Measurements from ENCODE around the gene NEK6.

NEK6 gene

DNA sequence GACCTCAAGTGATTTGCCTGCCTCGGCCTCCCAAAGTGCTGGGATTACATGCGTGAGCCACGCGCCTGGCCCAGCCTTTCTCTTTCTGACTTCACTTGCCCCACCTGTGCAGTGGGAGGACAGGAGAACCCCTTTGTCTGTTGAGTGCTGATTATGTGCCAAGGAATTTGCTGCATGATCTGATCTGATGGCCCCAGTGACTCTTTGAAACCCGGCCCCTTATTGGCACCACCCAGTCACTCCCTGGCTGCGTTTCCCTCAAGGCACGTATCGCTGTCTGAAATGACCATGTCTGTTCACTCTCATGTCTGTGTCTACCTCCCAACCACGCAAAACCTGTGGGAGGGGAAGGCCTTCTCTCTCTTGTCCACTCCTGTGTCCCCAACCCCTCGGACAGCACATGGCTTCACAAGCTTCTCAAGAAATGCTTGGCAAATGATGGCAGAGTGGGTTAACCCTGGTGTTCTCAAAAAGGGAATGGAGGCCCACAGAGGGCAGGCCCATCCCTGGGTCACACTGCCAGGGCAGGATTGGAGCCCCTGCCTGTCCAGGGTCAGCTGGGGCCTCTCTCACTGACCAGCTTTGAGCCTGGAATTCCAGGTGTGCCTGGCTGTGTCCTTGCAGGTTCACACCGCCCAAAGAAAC lies 21.9 kb downstream of the NEK6 start:
- no peak for DNase-seq (ENCODE audit: low read depth, low spot score)

DNA sequence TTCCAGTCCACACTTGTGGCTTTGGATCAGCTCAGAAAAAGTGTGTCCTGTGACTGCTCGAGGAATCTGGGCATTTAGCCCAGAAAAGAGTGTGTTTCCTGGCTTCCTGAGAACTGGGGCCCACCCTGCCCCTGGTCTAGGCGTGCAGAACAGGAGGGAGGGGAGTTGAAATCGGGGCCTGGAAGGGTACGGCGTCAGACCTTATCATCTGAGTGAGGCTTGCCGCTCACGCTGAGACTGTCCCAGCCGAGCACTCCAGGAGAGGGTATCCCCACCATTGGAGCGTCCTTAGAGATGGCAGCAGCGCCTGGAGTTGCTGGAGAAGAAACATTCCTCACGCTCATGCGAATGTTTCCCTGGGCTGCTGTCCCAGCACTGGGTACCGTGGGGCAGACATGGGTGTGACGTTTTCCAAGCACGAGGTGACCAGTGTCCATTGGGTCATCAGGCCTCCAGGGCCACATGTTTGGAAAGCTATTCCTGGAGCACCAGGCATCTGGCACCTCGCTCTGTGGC lies 22.5 kb downstream of the NEK6 start:
- DNase-seq (ENCODE audit: low read depth, low spot score): no peak

DNA sequence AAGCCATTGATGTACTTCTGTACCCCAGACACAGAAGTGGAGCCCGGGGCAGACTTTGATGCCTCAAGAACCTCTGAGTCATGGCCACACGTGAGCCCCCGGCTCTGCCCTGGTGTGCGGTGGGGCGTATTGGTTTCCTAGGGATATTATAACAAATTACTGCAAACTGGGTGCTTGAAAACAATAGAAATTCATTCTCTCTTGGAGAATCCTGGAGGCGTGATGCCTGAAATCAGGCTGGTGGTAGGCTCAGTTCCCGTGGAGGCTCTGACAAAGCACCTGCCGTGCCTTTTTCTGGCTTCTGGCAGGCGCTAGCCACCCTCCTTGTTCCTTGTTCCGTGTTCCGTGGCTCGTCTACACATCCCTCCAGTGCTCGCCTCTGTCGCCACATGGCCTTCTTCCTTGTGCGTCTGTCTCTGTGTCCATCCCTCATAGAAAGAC lies 24.2 kb downstream of the NEK6 start:
- DNase-seq (ENCODE audit: low read depth, low spot score): no peak

DNA sequence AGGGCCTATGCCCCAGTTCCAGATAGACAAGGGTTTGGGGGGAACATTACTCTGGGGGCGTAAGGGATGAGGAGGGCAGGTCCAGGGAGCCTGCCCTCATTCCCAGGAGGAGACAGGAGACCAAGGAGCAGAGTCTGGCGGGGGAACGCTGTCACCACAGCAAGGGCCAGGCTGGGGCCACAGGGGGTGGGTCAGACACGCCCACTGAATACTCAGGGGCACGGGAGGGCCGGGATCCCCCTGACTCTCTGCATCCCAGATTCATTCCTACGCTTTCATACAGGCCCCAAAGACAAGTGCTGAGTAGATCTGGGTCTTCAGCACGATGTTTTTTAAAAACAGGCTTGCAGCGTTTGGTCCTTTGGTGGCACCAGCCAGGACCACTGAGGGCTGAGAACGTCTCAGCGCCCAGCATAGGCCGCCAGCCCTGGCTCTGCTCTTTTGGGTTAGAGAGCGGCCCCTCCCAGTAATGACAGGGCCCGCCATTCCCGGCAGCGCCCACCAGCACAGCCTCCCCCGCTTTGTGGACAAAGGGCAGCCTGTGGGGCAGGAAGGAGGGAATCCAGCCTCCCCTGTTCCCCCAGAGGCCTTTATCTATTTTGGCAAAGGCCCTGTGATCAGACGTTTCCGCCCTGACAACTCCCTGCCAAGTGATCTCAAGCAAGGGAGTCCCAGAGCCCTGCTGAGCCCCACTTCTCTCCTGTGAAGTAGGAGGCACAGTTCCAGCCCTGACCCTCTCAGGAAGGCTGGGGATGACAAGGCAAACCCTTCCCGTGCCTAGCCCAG lies 24.9 kb downstream of the NEK6 start:
- DNase-seq (ENCODE audit: low read depth, low spot score): no peak

GRCh38 chr9:124283228-124283814 lies 25.6 kb downstream of the NEK6 start:
- no peak for DNase-seq (ENCODE audit: low read depth, low spot score)

- no peak for DNase-seq (ENCODE audit: low read depth, low spot score)
Measured at GRCh38 chr9:124284237-124284831, 26.6 kb downstream of the NEK6 start.

- no peak for DNase-seq (ENCODE audit: low read depth, low spot score)
Measured at GRCh38 chr9:124284940-124285441, 27.2 kb downstream of the NEK6 start.

- no peak for DNase-seq (ENCODE audit: low read depth, low spot score)
Measured at GRCh38 chr9:124285490-124285889, 27.7 kb downstream of the NEK6 start.

DNA sequence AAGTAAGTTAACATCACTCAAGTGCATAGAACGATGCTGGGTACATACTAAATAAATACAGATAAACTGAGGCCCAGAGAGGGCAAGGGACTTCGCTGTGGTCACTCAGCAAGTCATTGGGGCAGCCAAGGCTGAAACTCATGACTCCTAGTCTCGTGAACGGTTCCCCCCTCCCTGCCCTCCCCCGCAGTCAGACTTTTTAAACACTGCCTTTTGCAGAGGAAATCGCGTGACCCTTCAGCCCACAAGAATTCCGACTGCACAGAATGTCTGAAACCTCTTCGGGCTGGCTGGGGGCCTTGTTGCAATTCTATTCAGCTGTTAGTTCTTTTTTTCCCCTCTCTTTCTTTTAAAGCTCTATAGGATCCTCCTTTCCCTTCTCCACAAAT lies 28.1 kb downstream of the NEK6 start:
- peak; percentile 90 for DNase-seq (ENCODE audit: low read depth, low spot score)

DNA sequence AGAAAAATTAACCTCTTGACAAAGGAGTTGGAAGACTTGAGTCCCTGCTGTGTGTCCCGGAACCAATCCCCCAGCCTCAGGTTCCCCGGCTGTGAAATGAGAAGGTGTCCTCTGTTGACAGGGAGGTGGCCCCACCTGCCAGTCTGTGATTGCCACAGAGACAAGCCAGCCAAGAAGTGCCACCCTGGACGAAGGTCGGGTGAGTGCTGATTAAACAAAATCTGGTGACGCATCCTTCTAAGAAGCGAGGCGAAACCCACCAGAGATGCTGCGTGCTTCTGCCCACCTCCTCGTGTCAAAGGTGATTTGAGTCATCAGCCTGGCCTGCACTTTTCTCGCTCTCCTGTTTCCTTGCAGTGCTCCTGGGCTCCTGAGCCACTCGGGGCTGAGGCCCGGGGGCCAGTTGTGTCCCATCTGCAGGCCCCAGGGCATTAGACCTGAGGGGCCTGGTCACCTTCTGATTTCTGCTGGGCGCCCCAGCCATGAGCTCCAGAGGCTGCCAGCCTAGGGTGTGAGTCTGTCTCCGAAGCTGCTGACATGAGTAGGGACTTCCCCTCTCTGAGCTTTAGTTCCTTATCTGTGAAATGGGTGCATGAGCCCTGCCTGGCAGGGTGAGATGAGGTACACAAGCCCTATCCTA lies 28.7 kb downstream of the NEK6 start:
- no peak for DNase-seq (ENCODE audit: low read depth, low spot score)

- no peak for DNase-seq (ENCODE audit: low read depth, low spot score)
Measured at GRCh38 chr9:124290053-124290591, 32.4 kb downstream of the NEK6 start.

GRCh38 chr9:124290743-124291554 lies 33.2 kb downstream of the NEK6 start:
- DNase-seq (ENCODE audit: low read depth, low spot score): no peak

- no peak for DNase-seq (ENCODE audit: low read depth, low spot score)
Measured at GRCh38 chr9:124291801-124292396, 34.1 kb downstream of the NEK6 start.

DNA sequence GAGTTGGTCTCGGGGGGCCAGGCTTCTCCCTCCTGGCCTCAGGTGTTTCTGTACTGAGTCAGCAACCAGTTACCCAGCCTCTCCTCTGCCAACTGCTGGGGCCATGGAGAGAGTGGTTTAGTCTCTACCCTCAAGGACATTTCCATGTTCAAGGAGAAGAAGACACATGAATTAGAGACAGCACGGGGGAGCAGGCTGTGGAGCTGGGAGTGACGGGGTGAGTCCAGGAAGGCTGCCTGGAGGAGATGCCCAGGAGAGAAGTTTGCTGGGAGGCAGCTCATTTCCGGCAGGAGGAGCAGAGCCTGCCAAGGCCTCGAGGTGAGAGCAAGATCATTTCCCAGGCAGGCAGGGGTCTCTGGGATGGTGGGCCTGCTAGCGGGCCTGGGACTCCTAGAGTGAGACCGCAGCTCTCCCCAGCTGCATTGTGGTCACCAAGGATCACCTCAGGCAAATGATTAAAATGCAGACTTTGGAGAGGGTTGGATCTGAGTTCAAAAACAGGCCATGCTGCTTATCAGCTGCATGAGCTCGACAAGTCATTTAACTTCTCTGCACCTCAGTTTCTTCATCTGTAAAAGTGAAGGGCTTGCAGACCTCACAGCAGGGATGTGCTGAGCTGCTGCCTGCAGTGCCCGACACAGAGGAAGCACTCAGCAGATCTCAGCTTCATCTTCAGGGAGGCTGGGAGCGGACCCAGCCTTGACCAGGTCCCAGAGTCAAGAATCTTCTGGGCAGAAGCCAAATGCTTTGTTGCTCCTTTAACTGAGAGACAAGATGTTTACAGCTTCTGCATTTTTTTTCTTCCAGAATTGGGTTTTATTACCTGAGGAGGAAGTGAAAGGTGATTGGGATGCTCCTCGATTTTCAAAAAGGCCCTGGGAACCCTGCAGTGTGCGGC lies 35.2 kb downstream of the NEK6 start:
- no peak for DNase-seq (ENCODE audit: low read depth, low spot score)

DNA sequence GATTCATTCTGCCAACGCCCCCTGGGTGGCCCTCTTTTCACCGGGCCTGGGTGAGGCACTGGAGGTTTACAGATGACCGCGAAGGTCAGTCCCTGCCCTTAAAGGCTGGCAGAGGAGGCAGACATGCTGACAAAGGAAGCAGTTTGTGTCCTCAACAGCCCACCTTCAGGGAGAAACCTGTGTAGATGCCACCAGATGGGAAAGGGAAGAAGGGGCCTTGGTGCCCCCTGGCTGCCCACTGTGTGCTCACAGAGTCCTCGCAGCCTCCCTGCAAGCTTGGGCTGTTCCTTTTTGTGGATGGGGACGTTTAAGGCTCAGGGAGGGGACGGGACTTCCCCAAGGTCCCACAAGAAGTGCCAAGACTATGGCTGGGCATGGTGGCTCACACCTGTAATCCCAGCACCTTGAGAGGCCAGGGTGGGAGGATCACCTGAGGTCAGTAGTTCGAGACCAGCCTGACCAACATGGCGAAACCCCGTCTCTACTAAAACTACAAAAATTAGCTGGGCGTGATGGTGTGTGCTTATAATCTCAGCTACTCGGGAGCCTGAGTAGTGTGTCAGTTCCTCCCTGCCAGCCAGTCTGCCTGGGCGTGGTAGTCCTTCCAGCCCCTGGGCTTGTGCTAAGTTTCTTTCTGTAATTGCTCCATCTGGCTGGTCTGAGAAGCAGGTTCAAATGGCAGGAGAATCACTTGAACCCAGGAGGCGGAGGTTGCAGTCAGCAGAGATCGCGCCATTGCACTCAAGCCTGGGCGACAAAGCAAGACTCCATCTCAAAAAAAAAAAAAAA lies 36.2 kb downstream of the NEK6 start:
- no peak for DNase-seq (ENCODE audit: low read depth, low spot score)

GRCh38 chr9:124295159-124295794 lies 37.5 kb downstream of the NEK6 start:
- DNase-seq (ENCODE audit: low read depth, low spot score): no peak

DNA sequence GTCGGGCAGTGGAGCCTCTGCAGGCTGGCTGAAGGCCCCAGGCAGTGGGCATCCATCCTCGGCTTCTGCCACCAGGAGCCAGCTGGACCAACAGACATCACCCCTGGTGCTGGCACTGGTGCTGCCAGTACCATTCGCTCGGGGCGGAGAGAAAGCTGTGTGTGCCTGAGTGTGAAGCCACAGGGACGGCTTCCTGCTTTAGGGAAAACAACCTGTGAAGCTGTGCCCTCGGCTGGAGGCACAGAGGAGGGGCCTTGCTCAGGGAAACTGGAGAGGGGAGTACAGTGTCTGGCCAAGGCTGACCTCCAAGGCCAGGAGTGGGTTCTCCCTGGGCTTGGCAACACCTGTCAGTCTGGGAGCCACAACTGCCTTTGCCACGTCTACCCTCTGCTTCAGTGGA lies 38.3 kb downstream of the NEK6 start:
- no peak for DNase-seq (ENCODE audit: low read depth, low spot score)

Data from smooth muscle cell of the brain vasculature (primary cell).